Skin epidermis (tissue), 12 donors: Measurements from ENCODE around the gene ALG11.

Experiments
- H3K27ac ChIP-seq, 21 experiments: fragments of 200-600 bp; sonication (generic) in 11 of 21; one replicate each; pipeline ENCODE4 v1.5.0; 2020; ENCODE audit warnings: mild to moderate bottlenecking in 3 of 21, inconsistent platforms in 2 of 21, moderate library complexity in 2 of 21
- H3K4me3 ChIP-seq, 7 experiments: fragments of 200-600 bp; sonication (generic) in 2 of 7; one replicate each; pipeline ENCODE4 v1.5.0; 2020; ENCODE audit warnings: inconsistent platforms in 2 of 7, mild to moderate bottlenecking in 2 of 7, moderate library complexity in 1 of 7

The ALG11 gene

DNA sequence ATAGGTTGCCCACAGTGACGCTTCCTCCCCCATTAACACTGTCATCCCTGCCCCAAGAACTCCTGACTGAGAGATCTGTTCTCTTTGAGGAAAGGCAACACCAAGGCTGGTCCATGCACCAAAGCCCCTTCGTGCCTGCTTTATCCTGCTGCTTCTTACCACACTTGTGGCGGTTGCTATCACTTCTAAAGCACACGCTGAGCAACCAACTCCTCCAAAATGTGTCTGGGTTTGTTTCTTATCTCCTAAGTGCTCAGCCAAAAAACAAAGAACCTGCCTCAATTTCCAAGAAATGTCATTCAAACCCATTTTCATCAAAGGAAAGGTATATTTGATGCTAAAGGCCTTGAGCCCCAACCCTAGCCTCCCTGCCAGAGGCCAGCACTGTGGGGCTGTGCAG, 15.6 kb upstream of the ALG11 start:
- H3K4me3 ChIP-seq: no peak overlapping the region
- H3K27ac ChIP-seq: no peak overlapping the region

DNA sequence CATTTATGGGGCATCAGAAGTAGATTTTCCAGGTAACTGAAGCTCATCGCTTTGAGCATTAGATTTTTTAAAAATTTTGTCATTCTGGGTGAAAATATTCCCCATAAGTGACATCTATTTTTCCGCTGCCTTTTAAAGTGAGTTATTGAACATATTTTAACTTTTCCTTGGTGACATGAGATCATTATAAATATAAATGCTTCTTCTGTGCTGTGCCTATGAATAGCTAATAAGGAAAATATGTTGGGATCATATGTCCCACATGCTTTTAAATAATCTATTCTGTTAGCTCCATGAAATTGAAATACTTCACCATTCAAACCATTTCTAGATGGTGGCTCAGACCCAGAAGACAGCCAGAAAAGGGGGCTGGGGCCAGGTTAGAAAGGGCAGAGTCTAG, 15.0 kb upstream of the ALG11 start:
- no peak overlapping the region for H3K27ac ChIP-seq

DNA sequence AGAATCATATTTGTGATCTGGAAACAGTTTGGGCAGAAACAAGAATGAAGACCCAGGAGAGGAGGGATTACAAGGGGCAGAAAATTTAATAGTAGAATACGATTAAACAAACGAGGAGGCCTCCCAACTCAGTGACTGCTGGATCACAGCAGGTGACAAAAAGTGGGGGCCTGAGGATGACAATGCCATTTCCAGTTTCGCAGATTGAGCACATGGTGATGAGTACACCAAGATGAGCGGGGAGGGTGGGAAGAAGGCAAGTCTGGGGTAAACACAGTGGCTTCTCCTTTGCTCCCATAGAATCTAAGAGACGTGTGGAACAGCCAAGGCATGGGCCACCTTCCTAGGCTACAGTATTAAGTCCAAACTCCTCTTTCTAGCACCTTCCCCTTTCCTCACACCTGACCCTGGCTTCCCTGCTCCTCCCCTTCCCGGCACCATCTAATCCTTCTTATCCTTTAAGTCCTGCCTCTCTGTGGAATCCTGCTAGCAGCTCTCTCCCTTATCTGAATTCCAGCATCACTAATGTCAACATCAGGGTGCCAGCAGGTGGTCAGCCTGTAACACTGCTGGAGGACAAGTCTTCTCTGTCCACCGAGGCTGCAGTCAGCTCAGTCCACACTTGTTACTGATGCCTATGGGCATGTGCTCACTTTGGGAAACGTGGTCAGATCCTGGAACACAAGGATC, 14.4 kb upstream of the ALG11 start:
- H3K4me3 ChIP-seq: no peak overlapping the region
- H3K27ac ChIP-seq: no peak overlapping the region

More for the DNA sequence above, 15.0 kb upstream of the ALG11 start:
- no peak overlapping the region for H3K4me3 ChIP-seq

DNA sequence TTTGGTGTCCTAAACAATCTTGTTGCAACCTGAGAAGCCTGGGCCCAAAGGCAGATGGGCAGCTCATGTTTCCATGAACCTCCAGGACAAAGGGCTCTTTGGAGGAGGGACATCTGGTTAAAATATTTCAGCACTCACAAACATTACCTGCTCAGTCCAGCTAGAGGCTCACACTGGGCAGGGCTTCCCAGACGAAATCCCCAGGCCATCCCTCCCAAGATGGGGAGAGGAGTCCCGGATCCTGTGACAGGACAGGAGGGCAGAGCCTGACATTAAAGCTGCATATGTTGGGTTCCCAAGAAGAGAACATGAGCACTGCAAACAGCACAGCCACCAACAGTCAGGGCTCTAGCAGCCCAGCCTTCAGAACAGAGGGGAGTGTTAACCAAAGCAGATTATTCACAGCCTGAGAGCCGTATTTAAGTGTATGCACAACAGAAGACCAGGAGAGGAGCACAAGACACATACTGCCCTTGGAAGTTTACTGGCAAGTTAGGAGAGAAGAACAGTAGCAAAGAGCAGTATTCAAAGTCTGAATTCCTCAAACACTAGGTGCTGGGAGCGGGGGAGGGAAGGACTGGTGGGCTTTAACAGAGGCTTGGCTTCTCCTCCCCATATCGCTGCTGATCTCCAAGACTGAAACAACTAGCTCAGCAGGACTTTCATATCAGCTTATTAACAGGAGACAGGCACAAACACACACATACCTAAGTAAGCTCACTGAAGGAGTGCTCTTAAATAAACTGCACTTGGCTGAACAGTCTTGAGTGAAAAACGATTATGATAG, 13.3 kb upstream of the ALG11 start:
- Histone ChIP-seq H3K27ac (no peak overlapping the region), H3K4me3 (no peak overlapping the region)

DNA sequence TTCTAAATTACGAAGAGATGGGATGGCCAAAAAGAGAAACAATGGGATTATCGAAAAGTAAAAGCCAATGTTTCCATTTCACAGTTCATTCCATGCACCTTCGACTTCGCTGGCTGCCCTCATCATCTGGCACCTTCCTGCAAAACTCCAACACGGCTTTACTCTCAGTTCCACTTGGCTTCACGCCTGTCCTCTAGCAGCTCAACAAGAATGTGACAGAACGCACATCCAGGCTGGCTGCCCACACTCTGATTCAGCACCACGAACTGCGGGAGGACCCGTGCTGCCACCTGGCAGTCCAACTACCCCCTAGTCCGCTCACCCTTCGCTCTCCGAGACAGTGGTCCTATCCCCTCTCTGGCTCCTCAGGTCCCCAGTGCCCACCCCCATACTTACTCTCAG, 12.7 kb upstream of the ALG11 start:
- Histone ChIP-seq H3K27ac (no peak overlapping the region), H3K4me3 (no peak overlapping the region)

DNA sequence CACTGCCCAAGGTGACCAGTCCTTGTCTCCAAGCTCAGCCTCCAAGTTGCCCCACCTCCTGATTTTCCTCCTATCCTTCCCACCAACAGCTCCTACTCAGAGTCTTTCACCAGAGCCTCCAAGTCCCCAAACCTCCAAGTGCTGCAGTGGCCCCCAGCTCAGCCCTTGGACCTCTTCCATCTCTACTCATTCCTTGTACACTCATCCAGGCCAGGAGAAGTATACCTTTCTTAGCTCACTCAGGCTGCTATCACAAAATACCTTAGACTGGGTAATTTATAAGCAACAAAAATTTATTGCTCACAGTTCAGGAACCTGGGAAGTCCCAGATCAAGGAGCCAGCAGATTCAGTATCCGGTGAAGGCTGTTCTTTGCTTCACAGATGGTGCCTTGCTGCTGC, 12.3 kb upstream of the ALG11 start:
- H3K4me3 ChIP-seq: no peak overlapping the region
- no peak overlapping the region for H3K27ac ChIP-seq

DNA sequence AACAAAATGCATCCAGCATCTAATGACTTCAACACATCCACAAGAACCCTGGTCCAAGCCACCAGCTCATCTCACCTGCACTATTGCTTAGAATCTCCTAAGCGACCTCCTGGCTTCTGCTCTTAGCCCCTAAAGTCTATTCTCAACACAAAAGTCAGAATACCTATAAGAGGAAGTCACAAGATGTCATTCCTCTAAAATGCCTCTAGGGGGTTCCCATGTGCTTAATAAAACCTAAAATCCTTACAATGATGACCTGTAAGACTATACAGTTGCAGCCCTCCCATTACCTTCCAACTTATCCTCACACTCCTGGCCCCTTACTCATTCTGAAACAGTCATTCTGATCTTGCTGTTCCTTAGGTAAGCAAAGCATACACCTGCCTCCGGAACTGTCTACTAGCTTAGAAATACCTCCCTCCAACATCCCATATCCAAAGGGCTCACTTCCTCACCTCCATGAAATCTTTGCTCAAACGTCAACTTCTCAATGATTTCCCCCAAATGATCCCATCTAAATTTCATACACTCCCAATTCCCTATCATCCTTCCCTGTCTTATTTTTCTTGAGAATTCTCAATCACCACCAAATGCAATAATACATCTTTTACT, 11.0 kb upstream of the ALG11 start:
- no peak overlapping the region for H3K4me3 ChIP-seq
- H3K27ac ChIP-seq: no peak overlapping the region

DNA sequence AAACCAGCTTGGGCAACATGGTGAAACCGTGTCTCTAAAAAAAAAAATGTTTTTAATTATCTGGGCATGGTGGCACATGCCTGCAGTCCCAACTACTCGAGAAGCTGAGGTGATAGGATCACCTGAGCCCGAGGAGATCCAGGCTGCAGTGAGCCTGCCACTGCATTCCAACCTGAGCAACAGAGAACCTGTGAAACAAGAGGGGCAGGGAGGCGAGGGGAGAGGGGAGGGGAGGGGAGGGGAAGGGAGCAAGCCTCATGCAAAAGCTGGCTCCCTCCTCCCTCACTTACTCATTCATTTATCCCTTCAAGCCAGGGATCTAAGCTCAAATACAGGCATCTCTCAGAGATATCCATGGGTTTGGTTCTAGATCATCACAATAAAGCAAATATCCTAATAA, 9.8 kb upstream of the ALG11 start:
- no peak overlapping the region for H3K27ac ChIP-seq
- no peak overlapping the region for H3K4me3 ChIP-seq

DNA sequence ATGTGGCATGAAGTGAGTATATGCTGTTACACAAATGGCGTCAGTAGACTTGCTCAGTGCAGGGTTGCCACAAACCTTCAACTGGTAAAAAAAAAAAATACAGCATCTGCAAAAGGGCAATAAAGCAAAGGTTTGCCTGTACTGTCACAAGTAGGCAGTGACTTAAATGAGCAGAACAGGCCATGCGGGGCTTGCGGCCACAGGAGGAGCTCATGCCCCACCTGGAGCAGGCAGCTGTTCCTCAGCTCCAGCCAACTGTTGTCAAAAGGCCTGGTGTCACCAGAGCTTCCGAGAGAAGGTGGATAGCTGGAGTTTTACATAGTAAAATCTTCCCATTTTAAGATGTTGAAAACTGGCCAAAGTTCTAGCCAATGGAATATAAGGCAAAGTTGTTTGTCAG, 8.7 kb upstream of the ALG11 start:
- Histone ChIP-seq H3K4me3 (no peak overlapping the region), H3K27ac (no peak overlapping the region)

DNA sequence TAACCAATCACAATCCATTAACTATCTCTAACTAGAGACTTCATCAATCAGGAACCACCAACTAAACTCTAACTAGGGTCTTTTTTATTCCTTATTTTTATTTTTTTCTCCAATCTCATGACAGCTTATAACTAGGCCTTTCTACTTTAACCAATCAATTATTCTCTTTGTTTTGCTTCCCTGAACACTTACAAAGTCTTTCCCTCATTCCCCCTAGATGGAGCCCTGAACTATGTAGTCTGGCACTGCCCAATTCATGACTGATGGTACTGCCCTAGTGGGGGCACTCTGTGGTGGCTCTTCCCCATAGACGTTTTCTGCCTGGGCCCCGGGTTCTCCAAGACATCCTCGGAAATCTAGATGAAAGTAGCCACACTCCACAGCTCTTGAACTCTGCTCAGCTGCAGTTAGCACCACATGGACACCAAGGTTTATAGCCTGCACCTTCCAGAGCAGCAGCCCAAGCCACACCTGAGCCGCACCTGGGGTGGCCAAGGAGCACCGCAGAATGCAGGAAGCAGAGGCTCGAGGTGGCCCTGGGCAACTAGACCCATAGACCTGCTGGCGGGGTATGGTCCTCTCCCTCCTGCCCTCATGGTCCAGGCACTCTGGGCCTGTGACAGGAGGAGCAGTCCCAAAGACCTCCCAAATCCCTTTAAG, 7.6 kb upstream of the ALG11 start:
- no peak overlapping the region for H3K27ac ChIP-seq
- H3K4me3 ChIP-seq: no peak overlapping the region

DNA sequence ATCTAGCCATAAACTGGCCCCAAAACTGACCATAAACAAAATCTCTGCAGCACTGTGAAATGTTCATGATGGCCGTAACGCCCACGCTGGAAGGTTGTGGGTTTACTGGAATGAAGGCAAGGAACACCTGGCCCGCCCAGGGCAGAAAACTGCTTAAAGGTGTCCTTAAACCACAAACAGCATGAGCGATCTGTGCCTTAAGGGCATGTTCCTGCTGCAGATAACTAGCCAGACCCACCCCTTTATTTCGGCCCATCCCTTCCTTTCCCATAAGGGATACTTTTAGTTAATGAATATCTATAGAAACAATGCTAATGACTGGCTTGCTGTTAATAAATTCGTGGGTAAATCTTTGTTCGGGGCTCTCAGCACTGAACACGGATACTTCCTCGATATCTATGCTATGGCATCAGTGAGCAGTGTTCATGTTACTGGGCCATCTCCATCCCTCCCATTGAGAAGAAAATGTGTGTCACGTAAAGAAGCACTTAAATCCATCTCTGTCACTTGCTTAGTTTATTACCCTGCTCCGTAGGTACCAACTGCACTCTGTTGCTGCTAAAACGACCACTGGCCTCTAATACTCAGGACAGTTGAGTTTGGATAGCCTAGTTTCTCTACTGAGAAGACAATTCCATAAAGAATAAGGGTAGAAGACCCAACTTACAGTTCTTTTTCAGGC, 6.2 kb upstream of the ALG11 start:
- H3K27ac ChIP-seq: no peak overlapping the region
- no peak overlapping the region for H3K4me3 ChIP-seq

DNA sequence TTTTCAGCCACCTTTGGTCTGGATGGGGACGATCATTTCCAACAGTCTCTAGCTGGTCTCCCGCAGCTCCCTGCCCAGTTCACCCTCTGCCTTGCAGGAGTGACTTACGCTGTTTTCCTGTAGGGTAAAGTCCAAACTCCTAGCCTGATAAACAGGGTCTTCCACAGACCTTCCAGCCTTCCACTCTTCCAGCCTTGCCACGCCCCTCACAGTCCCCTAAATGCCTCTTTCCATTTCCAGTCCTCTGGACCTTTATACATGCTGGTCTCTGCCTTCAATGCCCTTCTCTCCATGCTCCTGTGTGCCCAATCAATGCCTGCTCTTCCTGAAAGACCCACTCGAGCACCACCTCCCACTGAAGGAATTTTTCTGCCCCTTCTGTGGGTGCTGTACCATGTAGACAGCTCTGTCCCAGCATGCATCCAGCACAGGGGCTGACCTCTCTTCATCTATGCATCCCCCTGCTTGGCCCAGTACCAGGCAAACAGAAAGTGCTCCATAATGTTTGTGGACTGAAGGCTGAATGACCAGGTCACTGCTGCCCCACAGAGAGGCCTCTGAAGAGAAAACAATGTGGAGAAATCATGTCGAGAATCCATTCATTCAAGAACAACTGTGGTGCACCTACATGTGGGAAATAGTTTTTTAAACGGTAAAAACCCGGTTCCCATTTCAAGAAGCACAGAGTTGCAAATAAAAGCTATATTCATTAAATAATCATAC, 5.5 kb upstream of the ALG11 start:
- Histone ChIP-seq H3K27ac (no peak overlapping the region), H3K4me3 (no peak overlapping the region)

DNA sequence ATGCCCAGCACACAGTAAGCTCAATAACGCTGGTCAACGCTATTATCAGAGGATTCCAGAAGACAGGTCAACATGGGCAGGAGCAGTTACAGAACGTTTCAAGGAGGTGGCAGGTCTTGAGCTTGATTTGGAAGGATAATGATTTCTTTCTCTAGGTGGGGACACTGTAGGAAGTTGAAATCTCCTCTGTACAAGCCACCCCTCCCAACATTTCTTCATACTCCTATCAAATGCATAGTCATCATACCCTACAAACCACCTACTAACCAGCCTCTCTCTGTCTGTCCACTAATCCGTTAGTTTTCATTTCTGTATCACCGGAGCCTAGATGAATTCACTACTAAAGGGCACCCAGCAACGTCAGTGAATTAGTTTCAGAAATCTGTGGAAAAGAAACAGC, 2.3 kb upstream of the ALG11 start:
- H3K4me3 ChIP-seq: no peak overlapping the region
- no peak overlapping the region for H3K27ac ChIP-seq

DNA sequence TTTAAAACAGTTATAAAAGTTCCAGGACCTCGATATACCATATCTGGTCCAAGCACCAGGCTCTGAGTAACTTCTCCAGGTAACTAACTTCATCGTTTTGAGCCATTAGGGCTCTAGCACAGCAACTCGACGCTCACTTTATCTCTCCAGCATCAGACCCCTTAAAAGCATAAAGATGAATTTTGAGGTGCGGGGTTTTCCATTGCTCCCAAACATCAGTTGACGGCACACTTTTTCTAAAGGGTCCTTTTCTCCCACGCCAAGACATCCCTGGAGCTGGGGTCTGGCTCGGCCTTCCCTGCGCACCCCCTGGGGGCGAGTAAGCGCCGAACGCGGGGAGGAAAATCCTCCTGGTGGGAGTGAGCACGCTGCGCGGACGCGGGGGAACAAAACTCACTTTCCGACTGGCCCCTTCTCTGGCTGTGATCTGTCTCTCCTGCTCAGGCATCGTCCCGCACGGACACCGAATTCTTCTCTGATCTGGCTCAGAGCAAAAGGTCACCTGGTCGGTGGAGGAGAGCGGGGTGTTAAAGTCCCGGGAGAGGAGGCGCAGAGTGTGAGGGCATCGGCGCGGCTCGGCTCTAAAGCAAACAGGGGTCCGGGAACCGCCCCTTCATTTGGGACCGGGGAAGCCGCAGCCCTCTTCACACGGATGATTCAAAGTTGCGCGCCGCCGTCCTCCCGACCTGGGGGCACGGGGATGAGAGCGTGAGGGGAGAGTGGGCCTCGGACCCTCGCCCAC, 1.1 kb upstream of the ALG11 start, which contains the start of gene ATP7B:
ATP7B (minus strand) TSS at position 561 of the 742 bp plus-strand sequence; CDS start at position 448, 113 bp downstream.
- Histone ChIP-seq H3K27ac (peak within 1 kb of the TSS; percentile 35 to 89 (median 70)), H3K4me3 (peak within 1 kb of the TSS; percentile 61 to 99 (median 84))

DNA sequence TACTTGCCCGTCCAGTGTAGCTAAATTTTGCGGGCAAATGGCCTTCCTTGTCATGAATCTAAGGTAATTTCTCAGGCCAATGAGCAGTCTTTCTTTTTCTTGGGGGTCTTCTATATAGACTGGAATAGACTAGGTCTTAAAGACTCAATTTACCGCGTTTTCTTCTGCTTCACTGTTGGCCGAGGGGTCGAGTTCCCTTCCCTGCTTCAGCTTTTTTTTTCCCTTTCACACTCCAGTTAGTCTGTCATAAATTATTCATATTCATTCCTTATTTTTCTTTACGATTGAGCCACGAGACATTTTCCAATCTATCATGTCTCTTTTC, 276 bp downstream of the ALG11 start:
- H3K4me3 ChIP-seq: peak overlapping the region; percentile 61 to 99 (median 84)
- H3K27ac ChIP-seq: peak overlapping the region; percentile 32 to 89 (median 70)

DNA sequence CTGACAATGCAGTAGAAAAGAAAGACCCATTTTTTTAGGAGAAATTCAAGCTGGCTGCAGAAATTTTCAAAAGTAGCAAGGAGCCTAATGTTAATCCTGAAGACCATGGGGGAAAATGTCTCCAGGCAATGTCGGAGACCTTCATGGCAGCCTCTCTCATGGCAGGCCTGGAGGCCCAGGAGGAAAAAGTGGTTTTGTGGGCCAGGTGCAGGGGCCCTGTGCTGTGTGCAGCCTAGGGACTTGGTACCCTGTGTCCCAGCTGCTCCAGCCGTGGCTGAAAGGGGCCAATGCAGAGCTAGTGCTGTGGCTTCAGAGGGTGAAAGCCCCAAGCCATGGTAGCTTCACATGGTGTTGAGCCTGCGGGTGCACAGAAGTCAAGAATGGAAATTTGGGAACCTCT, 4.1 kb downstream of the ALG11 start:
- H3K27ac ChIP-seq: no peak overlapping the region
- H3K4me3 ChIP-seq: no peak overlapping the region

DNA sequence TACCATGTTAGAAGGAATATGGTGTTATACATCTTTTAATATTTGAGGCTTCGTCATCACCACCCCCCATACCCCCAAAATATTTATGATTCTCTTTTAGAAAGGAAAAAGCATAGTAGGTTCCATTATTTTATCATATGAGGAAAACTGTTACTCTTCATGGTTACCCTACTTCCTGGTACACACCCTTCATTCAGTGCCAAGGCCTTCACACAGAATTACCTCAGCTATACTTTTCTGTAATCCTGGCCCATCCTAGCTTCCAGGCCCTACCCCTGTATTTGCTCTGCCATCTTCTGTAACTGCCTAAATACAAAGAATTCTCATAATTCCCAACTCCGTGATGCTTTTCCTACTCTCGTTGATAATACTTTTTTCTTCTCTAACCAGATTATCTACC, 8.0 kb downstream of the ALG11 start:
- no peak overlapping the region for H3K27ac ChIP-seq
- no peak overlapping the region for H3K4me3 ChIP-seq

DNA sequence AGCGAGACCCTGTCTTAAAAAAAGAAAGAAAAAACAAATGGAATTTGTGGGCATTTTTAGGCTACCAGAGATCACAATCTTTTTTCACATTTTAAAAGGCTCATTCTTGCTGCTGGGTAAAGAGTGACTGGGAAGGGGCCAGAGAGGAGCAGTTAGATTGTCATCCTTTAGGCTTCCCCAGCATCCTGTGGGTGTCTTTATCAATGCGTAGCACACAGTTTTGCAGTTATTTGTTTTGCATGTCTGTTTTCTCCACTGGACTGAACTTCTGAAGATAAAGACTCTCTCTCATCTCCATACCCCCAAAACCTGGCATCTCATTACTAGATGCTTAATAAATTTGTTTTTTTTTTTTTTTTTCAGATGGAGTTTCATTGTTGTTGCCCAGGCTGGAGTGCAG, 10.2 kb downstream of the ALG11 start:
- Histone ChIP-seq H3K27ac (no peak overlapping the region), H3K4me3 (no peak overlapping the region)

DNA sequence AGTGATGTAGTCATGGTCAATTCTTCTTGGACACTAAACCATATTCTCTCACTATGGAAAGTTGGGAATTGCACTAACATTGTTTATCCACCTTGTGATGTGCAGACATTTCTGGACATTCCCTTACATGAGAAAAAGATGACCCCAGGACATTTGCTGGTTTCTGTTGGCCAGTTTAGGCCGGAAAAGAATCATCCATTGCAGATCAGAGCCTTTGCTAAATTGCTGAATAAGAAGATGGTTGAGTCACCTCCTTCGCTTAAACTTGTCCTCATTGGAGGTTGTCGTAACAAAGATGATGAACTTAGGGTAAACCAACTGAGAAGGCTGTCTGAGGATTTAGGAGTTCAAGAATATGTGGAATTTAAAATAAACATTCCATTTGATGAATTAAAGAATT, 12.3 kb downstream of the ALG11 start, which contains the start of gene UTP14C:
UTP14C (plus strand) TSS at position 211 of the 400 bp plus-strand sequence. CDS start 4,114 bp downstream, outside the sequence.
- Histone ChIP-seq H3K27ac (no peak within 1 kb of the TSS), H3K4me3 (no peak within 1 kb of the TSS)
